HepG2 (cell line): ENCODE measurements around the gene TMEM184B. TPM values are rescaled to one million over a fixed set of nuclear protein-coding genes. Genes with fewer than 3 reads are reported as not detected.

ENCODE experiments used
- ATAC-seq: fragments of 200-7000 bp; cut with Tn5 transposase; 3 replicates; pipeline ENCODE4 v1.9.1; 2020; ENCODE audit warnings: mild to moderate bottlenecking, moderate library complexity
- BruUV-seq: library from RNA; stranded (reverse); fragments of 400-500 nt; replicated peaks from 2 replicates; lab custom pipeline; 2021; lab: Mats Ljungman, UMichigan
- CTCF ChIA-PET: fragments of 300-600 bp; formaldehyde crosslinking; extraction: SDS; loops from one replicate; lab custom pipeline; 2021; ENCODE audit warnings: low total read pairs, inconsistent platforms, low intra/inter-chr PET ratio; lab: Yijun Ruan, JAX
- POLR2A ChIA-PET: fragments of 350-600 bp; sonication (Branson Sonifier 250); formaldehyde crosslinking; loops from one replicate; lab custom pipeline; 2020; ENCODE audit warnings: antibody characterized with exemption, inconsistent platforms; lab: Yijun Ruan, JAX
- DNase-seq: peaks from one replicate; pipeline ENCODE4 v3.0.0-alpha.2; 2015; ENCODE audit warnings: low spot score
- FAIRE-seq: peaks from 3 replicates; lab custom pipeline; 2011; peaks lifted over from hg19 to GRCh38; lab: Jason Lieb, UNC
- H2AFZ ChIP-seq: one replicate; pipeline ENCODE4 v1.6.1; 2011; ENCODE audit warnings: low read length, inconsistent platforms
- H3K27ac ChIP-seq: fragments of 300-600 bp; 3 replicates; pipeline ENCODE4 v1.8.0; 2011; ENCODE audit warnings: mixed run types, mild to moderate bottlenecking, mixed read lengths, low read length, inconsistent platforms; ENCODE audit not compliant: insufficient read depth; ENCODE audit errors: extremely low read length
- H3K27me3 ChIP-seq, 2 experiments: fragments of 200-600 bp in 1 of 2; 2 replicates in 1 of 2; 3 replicates in 1 of 2; pipeline versions ENCODE4 v1.6.0 to v1.8.0; 2011; ENCODE audit warnings: low read length in 2 of 2, mild to moderate bottlenecking in 2 of 2, moderate library complexity in 2 of 2, inconsistent platforms in 1 of 2; ENCODE audit not compliant: insufficient read depth in 2 of 2, control insufficient read depth in 1 of 2
- H3K36me3 ChIP-seq, 2 experiments: fragments of 200-600 bp in 1 of 2; replicated peaks in 1 of 2; 2 replicates in 1 of 2; 3 replicates in 1 of 2; pipeline versions ENCODE4 v1.5.1 to v1.8.0; 2011; ENCODE audit warnings: low read length in 2 of 2, inconsistent platforms in 1 of 2; ENCODE audit not compliant: insufficient read depth in 2 of 2, control insufficient read depth in 1 of 2
- H3K4me1 ChIP-seq: 2 replicates; pipeline ENCODE4 v1.5.1; 2012; ENCODE audit warnings: low read length, inconsistent platforms; ENCODE audit not compliant: insufficient read depth
- H3K4me2 ChIP-seq: 2 replicates; pipeline ENCODE4 v1.6.0; 2011; ENCODE audit warnings: low read depth, low read length, inconsistent platforms
- H3K4me3 ChIP-seq, 3 experiments: fragments of 200-600 bp in 1 of 3; sonication (generic), shearing (Covaris generic) in 1 of 3; replicated peaks in 1 of 3; 2 replicates each; pipeline ENCODE4 v1.5.1; 2011 to 2016; ENCODE audit warnings: low read length in 3 of 3, inconsistent platforms in 2 of 3, low read depth in 2 of 3, mild to moderate bottlenecking in 2 of 3, control low read depth in 1 of 3, mixed read lengths in 1 of 3; ENCODE audit not compliant: insufficient read depth in 1 of 3
- H3K79me2 ChIP-seq: one replicate; pipeline ENCODE4 v1.6.1; 2011; ENCODE audit warnings: low read length, inconsistent platforms; ENCODE audit not compliant: insufficient read depth
- H3K9ac ChIP-seq: 2 replicates; pipeline ENCODE4 v1.6.0; 2011; ENCODE audit warnings: mild to moderate bottlenecking, low read depth, low read length, inconsistent platforms; ENCODE audit not compliant: insufficient read depth
- H3K9me3 ChIP-seq: 2 replicates; pipeline ENCODE4 v1.5.1; 2012; ENCODE audit warnings: mild to moderate bottlenecking, low read length
- H4K20me1 ChIP-seq: 2 replicates; pipeline ENCODE4 v1.6.0; 2011; ENCODE audit warnings: inconsistent platforms, mild to moderate bottlenecking, low read length, moderate library complexity; ENCODE audit not compliant: insufficient read depth
- ATF1 ChIP-seq: IDR thresholded peaks from 2 replicates; pipeline ENCODE4 v1.6.1; 2016; ENCODE audit warnings: mild to moderate bottlenecking, control low read depth
- ATF7 ChIP-seq, 2 experiments: fragments of 450-650 bp in 1 of 2; sonication (generic) in 1 of 2; formaldehyde crosslinking in 1 of 2; IDR thresholded peaks; 2 replicates each; pipeline versions ENCODE4 v1.4.0 to v1.6.1; 2016 to 2020; ENCODE audit warnings: antibody characterized with exemption in 1 of 2, mild to moderate bottlenecking in 1 of 2, missing genetic modification reagents in 1 of 2
- CREB1 ChIP-seq, 2 experiments: fragments of 450-650 bp in 1 of 2; IDR thresholded peaks; 2 replicates each; pipeline ENCODE4 v1.6.1; 2016 to 2017; ENCODE audit warnings: control low read depth in 1 of 2, mild to moderate bottlenecking in 1 of 2, missing compliant biosample characterization in 1 of 2, missing genetic modification characterization in 1 of 2
- IKZF1 ChIP-seq: fragments of 450-650 bp; IDR thresholded peaks from 2 replicates; pipeline ENCODE4 v1.7.1; 2016
- JDP2 ChIP-seq: sonication (generic); formaldehyde crosslinking; IDR thresholded peaks from 2 replicates; pipeline ENCODE4 v1.8.1; 2022; ENCODE audit warnings: missing genetic modification reagents, borderline replicate concordance
- ZKSCAN1 ChIP-seq: fragments of 150-350 bp; IDR thresholded peaks from 2 replicates; pipeline ENCODE4 v1.6.1; 2014; ENCODE audit warnings: low read length
- ZNF768 ChIP-seq: sonication (generic); formaldehyde crosslinking; IDR thresholded peaks from 2 replicates; pipeline ENCODE4 v1.4.0; 2020; ENCODE audit warnings: missing genetic modification reagents
- WGBS: methylation state at CpG from one replicate; pipeline ENCODE4 v1.1.6; 2017; ENCODE audit warnings: low lambda C conversion rate; 5-methylcytosine and 5-hydroxymethylcytosine counted together
- in situ Hi-C: cut with HindIII; loops from 2 replicates; pipeline ENCODE4 v1.10.0; 2017; ENCODE audit warnings: low pct_unique_long_range_greater_than_20kb; ENCODE audit not compliant: extremely low pct_ligation_motif_present
- intact Hi-C: fragments of 100-400 bp; cut with micrococcal nuclease; formaldehyde crosslinking; loops from one replicate; pipeline ENCODE4 v1.10.0; 2022; ENCODE audit not compliant: unreplicated experiment
- polyA plus RNA-seq, 8 experiments: library from polyadenylated mRNA; depleted of rRNA in 3 of 8; stranded (reverse) in 7 of 8; unstranded in 1 of 8; fragments of >200 nt; fragmentation: Illumina TruSeq in 4 of 8; extraction: Trizol in 4 of 8; gene quantifications; 2 replicates each; pipeline versions ENCODE4 v1.2.1 to v1.2.3, GENCODE V29; 2011 to 2016; ENCODE audit warnings: low read depth in 4 of 8, missing spikeins in 1 of 8, mixed read lengths in 1 of 8; ENCODE audit not compliant: insufficient read depth in 1 of 8
- total RNA-seq, 5 experiments: library from RNA; depleted of rRNA; stranded (reverse); fragments of >200 nt; fragmentation: Illumina TruSeq; extraction: Trizol; gene quantifications; 2 replicates each; pipeline ENCODE4 v1.2.3, GENCODE V29; 2016; ENCODE audit warnings: low read depth in 1 of 5
- TF ChIP-seq, protein P1 (sequence below): sonication (generic); formaldehyde crosslinking; IDR thresholded peaks from 2 replicates; pipeline ENCODE4 v1.4.0; 2020; ENCODE audit warnings: mild to moderate bottlenecking, low read depth, missing genetic modification reagents
- TF ChIP-seq, protein P2 (sequence below): sonication (generic); formaldehyde crosslinking; conservative IDR thresholded peaks from 2 replicates; pipeline ENCODE4 v1.4.0; 2020; ENCODE audit warnings: missing genetic modification reagents

TMEM184B gene
- total and polyA plus RNA-seq, 2 of the 13 experiments (the other 11 are each of a cell fraction or from before 2014, with no cell fraction given), result 15.9 to 16.0 TPM

DNA sequence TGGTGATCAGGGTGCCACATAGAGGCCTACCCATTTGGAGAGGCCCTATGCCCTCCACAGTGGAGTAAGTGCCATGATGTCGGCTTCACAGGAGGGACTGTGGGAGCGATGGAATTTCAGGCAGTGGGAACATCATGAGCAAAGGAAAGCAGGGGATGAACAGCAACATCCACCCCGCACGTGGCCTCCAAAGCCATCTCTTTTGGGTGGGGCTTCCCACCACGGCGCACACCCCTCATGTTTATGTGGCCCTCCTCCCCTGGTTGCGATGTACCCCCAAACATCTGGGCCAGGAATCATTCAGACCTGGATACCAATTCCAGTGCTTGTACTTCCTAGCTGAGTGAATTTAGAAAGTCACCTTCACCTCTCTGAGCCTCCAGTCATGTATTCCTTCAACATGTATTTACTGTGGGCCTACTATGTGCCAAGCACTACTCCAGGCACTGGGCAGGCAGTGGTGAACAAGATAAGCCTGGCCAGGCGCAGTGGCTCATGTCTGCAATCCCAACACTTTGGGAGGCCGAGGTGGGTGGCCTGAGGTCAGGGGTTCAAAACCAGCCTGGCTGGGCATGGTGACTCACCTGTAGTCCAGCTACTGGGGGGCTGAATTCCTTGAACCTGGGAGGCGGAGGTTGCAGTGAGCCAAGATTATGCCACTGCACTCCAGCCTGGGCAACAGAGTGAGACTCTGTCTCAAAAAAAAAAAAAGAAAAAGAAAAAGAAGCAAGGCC, 72.8 kb downstream of the TMEM184B start:
- peaks cover 23% of the 10 kb centered on the region; the same call in 1 of the 2 replicates for H4K20me1 ChIP-seq
- H3K36me3 ChIP-seq, result peaks cover 0 to 2% of the 10 kb centered on the region in 2 experiments; a peak in 1 of 5 replicates
- H3K27me3 ChIP-seq, result no peaks in the 10 kb centered on the region
- WGBS, result 62% methylated on average over 10 of the region's 10 CpGs
- TF ChIP-seq ZNF768 (peak; percentile 44; the same call in 1 of the 2 replicates), IKZF1 (no peak), JDP2 (CRISPR knock-in tag) (no peak), ZKSCAN1 (peak; percentile 84)
- TF ChIP-seq, protein P1, sequence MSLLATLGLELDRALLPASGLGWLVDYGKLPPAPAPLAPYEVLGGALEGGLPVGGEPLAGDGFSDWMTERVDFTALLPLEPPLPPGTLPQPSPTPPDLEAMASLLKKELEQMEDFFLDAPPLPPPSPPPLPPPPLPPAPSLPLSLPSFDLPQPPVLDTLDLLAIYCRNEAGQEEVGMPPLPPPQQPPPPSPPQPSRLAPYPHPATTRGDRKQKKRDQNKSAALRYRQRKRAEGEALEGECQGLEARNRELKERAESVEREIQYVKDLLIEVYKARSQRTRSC, result no peak
- POLR2A ChIA-PET, result interaction anchor here (2.1 kb wide), 1 partner anchor 18 kb away, joined by 22 read pairs; no protein-coding TSS in a partner anchor
- DNase-seq (no peak), FAIRE-seq (no peak), ATAC-seq (no peak)
- intact Hi-C loops, result loop anchor here (2.0 to 5.0 kb wide), 2 partner anchors 13 to 88 kb away; partner anchors contain the start of gene BAIAP2L2
- no peak overlapping the region; the same call in 1 of the 2 replicates for H3K4me2 ChIP-seq
- no peak overlapping the region for H2AFZ ChIP-seq
- in situ Hi-C loops, result loop anchor here (10.0 kb wide), 1 partner anchor 85 kb away; the partner anchor contains the start of gene BAIAP2L2
- no peak overlapping the region for H3K27ac ChIP-seq
- peaks cover 26% of the 10 kb centered on the region for H3K79me2 ChIP-seq
- CTCF ChIA-PET, result no interaction called here
- H3K9me3 ChIP-seq, result no peaks in the 10 kb centered on the region
- no peak overlapping the region for H3K4me3 ChIP-seq
- BruUV-seq, result no TSS peak
- no peak overlapping the region for H3K9ac ChIP-seq
- peaks cover 54% of the 10 kb centered on the region for H3K4me1 ChIP-seq

DNA sequence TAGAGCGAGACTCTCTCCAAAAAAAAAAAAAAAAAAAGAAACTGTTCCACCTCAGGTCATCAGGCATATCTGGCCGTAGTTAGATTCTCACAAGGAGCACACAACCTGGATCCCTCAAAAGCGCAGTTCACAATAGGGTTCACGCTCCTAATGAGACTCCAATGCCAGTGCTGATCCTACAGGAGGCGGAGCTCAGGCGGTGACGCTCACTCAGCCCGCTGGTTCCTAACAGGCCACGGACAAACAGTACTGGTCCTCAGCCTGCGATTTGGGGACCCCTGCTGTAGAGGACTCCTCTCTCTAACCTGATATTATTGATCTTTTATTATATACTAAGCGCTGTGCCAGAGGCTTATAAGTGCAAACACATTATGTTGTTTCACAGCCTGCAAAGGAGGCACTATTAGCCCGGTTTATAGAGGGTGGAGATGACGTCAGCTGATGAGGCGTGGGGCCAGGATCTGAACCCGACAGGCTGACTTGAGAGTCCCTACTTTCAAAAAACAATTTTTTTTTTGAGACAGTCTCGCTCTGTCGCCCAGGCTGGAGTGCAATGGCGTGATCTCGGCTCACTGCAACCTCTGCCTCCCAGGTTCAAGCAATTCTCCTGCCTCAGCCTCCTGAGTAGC, 75.9 kb downstream of the TMEM184B start:
- Histone ChIP-seq H3K4me3 (peak overlapping the region in 1 of 3 experiments; percentile 40; a peak in 2 of 6 replicates), H3K27ac (no peak overlapping the region), H3K27me3 (no peaks in the 10 kb centered on the region), H3K4me2 (peak overlapping the region; percentile 49), H4K20me1 (no peaks in the 10 kb centered on the region), H2AFZ (peak overlapping the region; percentile 8), H3K9ac (no peak overlapping the region), H3K79me2 (no peaks in the 10 kb centered on the region), H3K4me1 (peaks cover 69% of the 10 kb centered on the region), H3K9me3 (no peaks in the 10 kb centered on the region), H3K36me3 (no peaks in the 10 kb centered on the region)
- DNase-seq (no peak), FAIRE-seq (no peak), ATAC-seq (no peak)
- 35% methylated on average over 19 of the region's 19 CpGs for WGBS
- ChIA-PET POLR2A (no interaction called here), CTCF (no interaction called here)
- in situ Hi-C loops (no loop called here), intact Hi-C loops (no loop called here)
- 0 out of 2 replicates have a peak, but pooled peaks have one; percentile 31 for TF ChIP-seq ATF1 (CRISPR knock-in tag)
- TF ChIP-seq, protein P2, sequence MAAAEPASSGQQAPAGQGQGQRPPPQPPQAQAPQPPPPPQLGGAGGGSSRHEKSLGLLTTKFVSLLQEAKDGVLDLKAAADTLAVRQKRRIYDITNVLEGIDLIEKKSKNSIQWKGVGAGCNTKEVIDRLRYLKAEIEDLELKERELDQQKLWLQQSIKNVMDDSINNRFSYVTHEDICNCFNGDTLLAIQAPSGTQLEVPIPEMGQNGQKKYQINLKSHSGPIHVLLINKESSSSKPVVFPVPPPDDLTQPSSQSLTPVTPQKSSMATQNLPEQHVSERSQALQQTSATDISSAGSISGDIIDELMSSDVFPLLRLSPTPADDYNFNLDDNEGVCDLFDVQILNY (CRISPR knock-in tag), result no peak
- TF ChIP-seq CREB1 (IDR thresholded peaks at IDR 0.05), result peak; percentile 86
- TF ChIP-seq CREB1 (CRISPR knock-in tag; IDR thresholded peaks at IDR 0.05), result peak; percentile 52
- peak; percentile 83 for TF ChIP-seq ATF7 (IDR thresholded peaks at IDR 0.05)
- TF ChIP-seq ATF7 (CRISPR knock-in tag; IDR thresholded peaks at IDR 0.05), result no peak
- no TSS peak for BruUV-seq
